Measurements from ENCODE around the gene NCOA1. TPM values are rescaled to one million over a fixed set of nuclear protein-coding genes. Genes with fewer than 3 reads are reported as not detected.
A peak's percentile ranks its signal among the peaks of the same experiment; 100 is the strongest.

NCOA1 gene
- total and polyA plus RNA-seq, 2 experiments from 2014 or later: 32.5 to 51.7 TPM

- Histone ChIP-seq H3K27ac (no peak overlapping the region), H3K36me3 (replicated peaks; ENCODE audit: insufficient read depth, low read depth) (no peaks in the 10 kb centered on the region), H3K9me2 (replicated peaks; ENCODE audit: insufficient read depth) (no peaks in the 10 kb centered on the region), H3K27me3 (no peaks in the 10 kb centered on the region), H3K4me1 (ENCODE audit: insufficient read depth) (peaks cover 5% of the 10 kb centered on the region), H3K9me3 (ENCODE audit: low read depth) (no peaks in the 10 kb centered on the region), H3K79me2 (peaks cover 72% of the 10 kb centered on the region), H3K4me3 (no peak overlapping the region), H3K4me2 (no peak overlapping the region), H2AFZ (no peak overlapping the region), H4K20me1 (ENCODE audit: insufficient read depth, poor library complexity, severe bottlenecking) (peaks cover 7% of the 10 kb centered on the region)
- no peak for TF ChIP-seq EZH2 (IDR thresholded peaks at IDR 0.05; ENCODE audit: borderline replicate concordance)
- no peak for TF ChIP-seq EZH2phosphoT487 (IDR thresholded peaks at IDR 0.05; ENCODE audit: low read depth, severe bottlenecking, unreplicated experiment)
- TF ChIP-seq CTCF (IDR thresholded peaks at IDR 0.05; ENCODE audit: poor library complexity): no peak
- WGBS (ENCODE audit: low lambda C conversion rate, missing lambda C conversion rate): 83% methylated on average over 1 of the region's 1 CpG
- no peak for DNase-seq (ENCODE audit: low spot score)
These were observed 127.1 kb downstream of the NCOA1 start for GRCh38 chr2:24618144-24618543.

- H2AFZ ChIP-seq: no peak overlapping the region
- peaks cover 5% of the 10 kb centered on the region for H3K4me1 ChIP-seq (ENCODE audit: insufficient read depth)
- H3K4me2 ChIP-seq: no peak overlapping the region
- H3K27me3 ChIP-seq: no peaks in the 10 kb centered on the region
- peaks cover 8% of the 10 kb centered on the region for H4K20me1 ChIP-seq (ENCODE audit: insufficient read depth, poor library complexity, severe bottlenecking)
- H3K9me3 ChIP-seq (ENCODE audit: low read depth): no peaks in the 10 kb centered on the region
- H3K36me3 ChIP-seq (replicated peaks; ENCODE audit: insufficient read depth, low read depth): no peaks in the 10 kb centered on the region
- no peaks in the 10 kb centered on the region for H3K9me2 ChIP-seq (replicated peaks; ENCODE audit: insufficient read depth)
- H3K4me3 ChIP-seq: no peak overlapping the region
- no peak overlapping the region for H3K27ac ChIP-seq
- peaks cover 72% of the 10 kb centered on the region for H3K79me2 ChIP-seq
- DNase-seq (ENCODE audit: low spot score): no peak
- no peak for TF ChIP-seq CTCF (IDR thresholded peaks at IDR 0.05; ENCODE audit: poor library complexity)
- TF ChIP-seq EZH2 (IDR thresholded peaks at IDR 0.05; ENCODE audit: borderline replicate concordance): no peak
- no peak for TF ChIP-seq EZH2phosphoT487 (IDR thresholded peaks at IDR 0.05; ENCODE audit: low read depth, severe bottlenecking, unreplicated experiment)
- 93% methylated on average over 1 of the region's 1 CpG for WGBS (ENCODE audit: low lambda C conversion rate, missing lambda C conversion rate)
These were observed 127.6 kb downstream of the NCOA1 start for GRCh38 chr2:24618680-24619079.

- no peak overlapping the region for H3K27ac ChIP-seq
- no peak overlapping the region for H2AFZ ChIP-seq
- peaks cover 75% of the 10 kb centered on the region for H3K79me2 ChIP-seq
- TF ChIP-seq CTCF (IDR thresholded peaks at IDR 0.05; ENCODE audit: poor library complexity) (no peak), EZH2phosphoT487 (IDR thresholded peaks at IDR 0.05; ENCODE audit: low read depth, severe bottlenecking, unreplicated experiment) (no peak), EZH2 (IDR thresholded peaks at IDR 0.05; ENCODE audit: borderline replicate concordance) (no peak)
- peaks cover 13% of the 10 kb centered on the region for H4K20me1 ChIP-seq (ENCODE audit: insufficient read depth, poor library complexity, severe bottlenecking)
- H3K4me1 ChIP-seq (ENCODE audit: insufficient read depth): peaks cover 5% of the 10 kb centered on the region
- no peak overlapping the region for H3K4me3 ChIP-seq
- H3K27me3 ChIP-seq: no peaks in the 10 kb centered on the region
- H3K36me3 ChIP-seq (replicated peaks; ENCODE audit: insufficient read depth, low read depth): no peaks in the 10 kb centered on the region
- peak; percentile 50 for DNase-seq (ENCODE audit: low spot score)
- WGBS (ENCODE audit: low lambda C conversion rate, missing lambda C conversion rate): 84% methylated on average over 2 of the region's 2 CpGs
- H3K9me2 ChIP-seq (replicated peaks; ENCODE audit: insufficient read depth): no peaks in the 10 kb centered on the region
- H3K9me3 ChIP-seq (ENCODE audit: low read depth): no peaks in the 10 kb centered on the region
- H3K4me2 ChIP-seq: no peak overlapping the region
These were observed 129.9 kb downstream of the NCOA1 start for GRCh38 chr2:24620936-24621335.
